NCI-H2227 (cell line): Measurements from ENCODE around the gene AFAP1.

Experiments
- DNase-seq: peaks from one replicate; lab custom pipeline; 2025; ENCODE audit not compliant: unreplicated experiment; lab: John Stamatoyannopoulos, UW

Gene AFAP1

GRCh38 chr4:7822877-7823276 is 116.8 kb downstream of the AFAP1 start:
- no peak for DNase-seq

GRCh38 chr4:7822137-7822505 is 117.5 kb downstream of the AFAP1 start:
- no peak for DNase-seq

- DNase-seq, result no peak
Observed at GRCh38 chr4:7821245-7822136, 118.2 kb downstream of the AFAP1 start.

GRCh38 chr4:7820031-7820818 is 119.4 kb downstream of the AFAP1 start:
- DNase-seq, result no peak

- no peak for DNase-seq
Observed at GRCh38 chr4:7819446-7819845, 120.2 kb downstream of the AFAP1 start.

- no peak for DNase-seq
Observed at GRCh38 chr4:7818399-7818911, 121.2 kb downstream of the AFAP1 start.

- DNase-seq, result no peak
Observed at GRCh38 chr4:7817877-7818398, 121.7 kb downstream of the AFAP1 start.

GRCh38 chr4:7816771-7817170 is 122.9 kb downstream of the AFAP1 start:
- DNase-seq, result no peak

- no peak for DNase-seq
Observed at GRCh38 chr4:7815981-7816380, 123.7 kb downstream of the AFAP1 start.

GRCh38 chr4:7815562-7815961 is 124.1 kb downstream of the AFAP1 start:
- no peak for DNase-seq

GRCh38 chr4:7814451-7814850 is 125.2 kb downstream of the AFAP1 start:
- DNase-seq, result no peak

- no peak for DNase-seq
Observed at GRCh38 chr4:7813674-7814073, 126.0 kb downstream of the AFAP1 start.

- no peak for DNase-seq
Observed at GRCh38 chr4:7812921-7813320, 126.7 kb downstream of the AFAP1 start.

GRCh38 chr4:7812231-7812857 is 127.3 kb downstream of the AFAP1 start:
- DNase-seq, result no peak

- DNase-seq, result no peak
Observed at GRCh38 chr4:7811536-7812191, 128.0 kb downstream of the AFAP1 start.

GRCh38 chr4:7810783-7811535 is 128.7 kb downstream of the AFAP1 start:
- no peak for DNase-seq

- DNase-seq, result no peak
Observed at GRCh38 chr4:7808752-7809151, 130.9 kb downstream of the AFAP1 start.

- DNase-seq, result no peak
Observed at GRCh38 chr4:7808181-7808580, 131.5 kb downstream of the AFAP1 start.

- no peak for DNase-seq
Observed at GRCh38 chr4:7807351-7807921, 132.2 kb downstream of the AFAP1 start.
